GM19328 (cell line): ENCODE results near the gene SLC19A3.

ENCODE experiments used
- ATAC-seq: cut with Tn5 transposase; IDR thresholded peaks from one replicate; pipeline ENCODE4 v1.9.1; 2021; ENCODE audit warnings: mild to moderate bottlenecking, moderate library complexity; ENCODE audit not compliant: unreplicated experiment

Gene SLC19A3

DNA sequence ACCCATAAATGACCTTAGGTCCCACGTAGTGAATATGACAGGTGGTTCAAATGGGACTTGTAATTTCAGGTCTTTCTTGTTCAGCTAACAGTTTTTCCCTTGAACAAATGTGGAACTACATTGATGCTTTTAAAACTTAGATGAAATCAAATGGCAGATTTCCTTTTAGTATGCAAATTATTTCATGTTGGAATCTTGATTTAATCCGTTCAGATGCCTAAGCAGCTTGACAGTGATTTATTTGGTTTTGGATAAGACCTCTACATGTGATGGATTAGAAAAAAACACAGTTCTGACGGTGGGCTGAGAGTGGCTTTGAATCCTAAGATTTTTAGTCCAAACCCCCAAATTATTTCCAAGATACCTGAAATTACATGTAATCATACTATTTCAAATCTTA lies 83.6 kb downstream of the SLC19A3 start:
- ATAC-seq, result no peak
